ENCODE measurements around the gene LRPAP1. TPM values are rescaled to one million over a fixed set of nuclear protein-coding genes. Genes with fewer than 3 reads are reported as not detected.

Gene LRPAP1
- total RNA-seq, 1 donor from 2014 or later: 68.5 TPM

GRCh38 chr4:3473181-3473950, 58.9 kb downstream of the LRPAP1 start:
- DNase-seq: peak; percentile 14
- Mint-ChIP-seq H3K4me1 (ENCODE audit: low read depth, unreplicated experiment) (peaks cover 1% of the 10 kb centered on the region), H3K4me3 (ENCODE audit: unreplicated experiment) (no peak overlapping the region), H3K27me3 (ENCODE audit: unreplicated experiment) (peaks cover 5% of the 10 kb centered on the region), H3K9me3 (ENCODE audit: unreplicated experiment) (no peaks in the 10 kb centered on the region), H3K36me3 (ENCODE audit: unreplicated experiment) (no peaks in the 10 kb centered on the region), H3K27ac (ENCODE audit: unreplicated experiment) (no peak overlapping the region)
- TF ChIP-seq CTCF (IDR thresholded peaks at IDR 0.05; ENCODE audit: partially characterized antibody, unreplicated experiment): no peak

DNA sequence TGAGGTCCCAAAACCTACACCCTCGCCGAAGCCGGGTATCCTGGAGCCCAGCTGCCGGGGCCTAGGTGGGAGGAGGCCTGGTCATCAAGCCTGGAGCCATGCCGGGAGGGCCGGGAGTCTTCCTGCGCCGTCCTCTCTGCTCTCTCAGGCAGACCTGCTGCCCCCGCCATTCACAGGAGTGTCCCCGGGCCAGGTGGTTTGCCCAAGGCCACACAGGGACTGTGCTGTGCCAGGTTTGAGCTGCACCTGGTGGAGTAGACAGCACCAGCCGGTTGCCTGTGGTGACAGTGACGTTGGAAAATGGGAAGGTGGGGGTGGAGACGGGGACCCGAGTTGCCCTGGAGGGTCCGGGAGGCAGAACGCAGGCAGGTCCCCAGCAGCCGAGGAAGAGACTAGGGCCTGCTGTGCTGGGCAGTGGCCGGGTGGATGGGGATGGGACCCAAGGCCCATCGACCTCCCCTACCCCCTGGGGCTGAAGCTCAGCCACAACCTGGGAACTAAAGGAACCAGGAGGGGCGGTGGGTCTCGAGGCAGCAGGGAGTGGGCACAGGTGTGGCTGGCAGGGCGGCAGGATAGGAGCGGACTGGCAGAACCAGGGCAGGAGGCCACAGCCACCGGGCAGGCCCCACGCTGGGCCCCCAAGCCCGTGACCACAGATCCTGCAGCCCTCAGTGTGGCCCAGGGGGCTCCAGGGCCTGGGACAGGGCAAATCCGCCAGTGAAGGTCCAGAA, 59.6 kb downstream of the LRPAP1 start:
- peaks cover 1% of the 10 kb centered on the region for H3K4me1 Mint-ChIP-seq (ENCODE audit: low read depth, unreplicated experiment)
- H3K4me3 Mint-ChIP-seq (ENCODE audit: unreplicated experiment): no peak overlapping the region
- peak; percentile 14 for DNase-seq
- TF ChIP-seq CTCF (IDR thresholded peaks at IDR 0.05; ENCODE audit: partially characterized antibody, unreplicated experiment): no peak
- peaks cover 5% of the 10 kb centered on the region for H3K27me3 Mint-ChIP-seq (ENCODE audit: unreplicated experiment)
- H3K36me3 Mint-ChIP-seq (ENCODE audit: unreplicated experiment): no peaks in the 10 kb centered on the region
- H3K9me3 Mint-ChIP-seq (ENCODE audit: unreplicated experiment): no peaks in the 10 kb centered on the region
- H3K27ac Mint-ChIP-seq (ENCODE audit: unreplicated experiment): no peak overlapping the region

GRCh38 chr4:3471886-3472285, 60.3 kb downstream of the LRPAP1 start:
- DNase-seq: peak; percentile 12
- H3K9me3 Mint-ChIP-seq (ENCODE audit: unreplicated experiment): no peaks in the 10 kb centered on the region
- no peak overlapping the region for H3K27ac Mint-ChIP-seq (ENCODE audit: unreplicated experiment)
- H3K27me3 Mint-ChIP-seq (ENCODE audit: unreplicated experiment): peaks cover 5% of the 10 kb centered on the region
- TF ChIP-seq CTCF (IDR thresholded peaks at IDR 0.05; ENCODE audit: partially characterized antibody, unreplicated experiment): no peak
- H3K36me3 Mint-ChIP-seq (ENCODE audit: unreplicated experiment): no peaks in the 10 kb centered on the region
- H3K4me3 Mint-ChIP-seq (ENCODE audit: unreplicated experiment): no peak overlapping the region
- peaks cover 1% of the 10 kb centered on the region for H3K4me1 Mint-ChIP-seq (ENCODE audit: low read depth, unreplicated experiment)

- H3K4me3 Mint-ChIP-seq (ENCODE audit: unreplicated experiment): no peak overlapping the region
- no peaks in the 10 kb centered on the region for H3K4me1 Mint-ChIP-seq (ENCODE audit: low read depth, unreplicated experiment)
- no peaks in the 10 kb centered on the region for H3K9me3 Mint-ChIP-seq (ENCODE audit: unreplicated experiment)
- no peak overlapping the region for H3K27ac Mint-ChIP-seq (ENCODE audit: unreplicated experiment)
- DNase-seq: peak; percentile 5
- peaks cover 2% of the 10 kb centered on the region for H3K27me3 Mint-ChIP-seq (ENCODE audit: unreplicated experiment)
- no peak for TF ChIP-seq CTCF (IDR thresholded peaks at IDR 0.05; ENCODE audit: partially characterized antibody, unreplicated experiment)
- no peaks in the 10 kb centered on the region for H3K36me3 Mint-ChIP-seq (ENCODE audit: unreplicated experiment)
Measured at GRCh38 chr4:3471098-3471760, 61.0 kb downstream of the LRPAP1 start.

Measured in glutamatergic neuron (in vitro differentiated cells).